Measurements from ENCODE around the gene AMZ1.
"Not testable (repeated sequence)": the region's sequence is repeated elsewhere in the genome, so short reads cannot be mapped to it uniquely, and the experiment has no call there.

DNA sequence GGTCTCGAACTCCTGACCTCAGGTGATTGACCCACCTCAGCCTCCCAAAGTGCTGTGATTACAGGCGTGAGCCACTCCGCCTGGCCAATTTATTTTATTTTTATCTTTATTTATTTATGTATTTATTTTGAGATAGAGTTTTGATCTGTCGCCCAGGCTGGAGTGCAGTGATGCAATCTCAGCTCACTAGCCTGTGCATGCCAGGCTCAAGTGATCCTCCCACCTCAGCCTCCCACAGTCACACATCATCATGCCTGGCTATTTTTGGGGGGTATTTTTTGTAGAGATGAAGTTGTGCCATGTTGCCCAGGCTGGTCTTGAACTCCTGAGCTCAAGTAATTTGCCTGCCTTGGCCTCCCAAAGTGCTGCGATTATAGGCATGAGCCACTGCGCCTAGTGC lies 14.8 kb upstream of the AMZ1 start:
- TF ChIP-seq, protein P1, sequence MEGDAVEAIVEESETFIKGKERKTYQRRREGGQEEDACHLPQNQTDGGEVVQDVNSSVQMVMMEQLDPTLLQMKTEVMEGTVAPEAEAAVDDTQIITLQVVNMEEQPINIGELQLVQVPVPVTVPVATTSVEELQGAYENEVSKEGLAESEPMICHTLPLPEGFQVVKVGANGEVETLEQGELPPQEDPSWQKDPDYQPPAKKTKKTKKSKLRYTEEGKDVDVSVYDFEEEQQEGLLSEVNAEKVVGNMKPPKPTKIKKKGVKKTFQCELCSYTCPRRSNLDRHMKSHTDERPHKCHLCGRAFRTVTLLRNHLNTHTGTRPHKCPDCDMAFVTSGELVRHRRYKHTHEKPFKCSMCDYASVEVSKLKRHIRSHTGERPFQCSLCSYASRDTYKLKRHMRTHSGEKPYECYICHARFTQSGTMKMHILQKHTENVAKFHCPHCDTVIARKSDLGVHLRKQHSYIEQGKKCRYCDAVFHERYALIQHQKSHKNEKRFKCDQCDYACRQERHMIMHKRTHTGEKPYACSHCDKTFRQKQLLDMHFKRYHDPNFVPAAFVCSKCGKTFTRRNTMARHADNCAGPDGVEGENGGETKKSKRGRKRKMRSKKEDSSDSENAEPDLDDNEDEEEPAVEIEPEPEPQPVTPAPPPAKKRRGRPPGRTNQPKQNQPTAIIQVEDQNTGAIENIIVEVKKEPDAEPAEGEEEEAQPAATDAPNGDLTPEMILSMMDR (IDR thresholded peaks at IDR 0.05): not testable (repeated sequence)
- not testable (repeated sequence) for TF ChIP-seq POLR2A (IDR thresholded peaks at IDR 0.05)
